Measurements from ENCODE around the gene TRAK1.

The TRAK1 gene

DNA sequence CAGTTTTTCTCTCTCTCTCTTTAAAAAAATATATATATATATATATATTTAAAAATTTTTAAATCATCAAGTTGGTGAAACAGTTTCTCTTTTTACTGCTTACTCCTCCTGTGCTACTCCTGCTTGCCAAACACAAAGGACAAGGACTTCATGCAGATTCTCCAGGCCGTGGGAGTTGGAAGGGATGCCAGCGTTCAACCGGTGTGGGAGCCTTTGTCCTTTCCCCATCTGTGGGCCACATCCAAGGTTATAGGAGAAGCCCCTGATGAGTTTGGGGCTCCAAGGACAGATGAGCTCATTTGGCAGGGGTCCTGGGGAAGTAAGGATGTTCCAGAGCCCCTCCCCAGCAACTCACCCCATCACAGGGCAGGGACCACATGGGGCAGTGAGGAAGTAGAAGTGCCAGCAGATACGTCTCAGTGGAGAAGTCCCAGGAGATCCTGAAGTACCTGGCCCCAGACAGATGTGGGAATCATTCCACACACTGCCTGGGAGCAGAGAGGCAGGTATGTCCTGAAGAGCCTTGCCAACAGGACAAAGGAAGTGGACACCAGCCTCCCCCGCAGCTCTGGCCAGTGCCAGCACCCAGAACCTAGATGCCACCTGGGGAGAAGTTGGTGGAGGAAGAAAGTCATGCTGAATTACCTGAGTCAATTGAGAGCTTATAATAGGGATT is 138.2 kb downstream of the TRAK1 start:
- H3K9ac ChIP-seq (ENCODE audit: low read length) = peak overlapping the region; percentile 83
- H3K4ac ChIP-seq (ENCODE audit: low read depth in 1 of 2, low read length in 2 of 2) = no peak overlapping the region
- no peak overlapping the region for H2AFZ ChIP-seq (ENCODE audit: low read depth, low read length)
- H3K36me3 ChIP-seq (ENCODE audit: control insufficient read depth in 1 of 2, insufficient read depth in 2 of 2, low read depth in 1 of 2, low read length in 2 of 2) = peaks cover 0 to 25% of the 10 kb centered on the region in 2 experiments
- no peak overlapping the region for H2AK5ac ChIP-seq (ENCODE audit: low read length, severe bottlenecking)
- H3K79me1 ChIP-seq (replicated peaks; ENCODE audit: low read length, poor library complexity, severe bottlenecking) = no peaks in the 10 kb centered on the region
- H3K9me3 ChIP-seq (ENCODE audit: control insufficient read depth, low read length) = no peaks in the 10 kb centered on the region
- no peak overlapping the region for H2BK5ac ChIP-seq (ENCODE audit: low read depth, low read length, poor library complexity, severe bottlenecking)
- WGBS = 90% methylated on average over 5 of the region's 5 CpGs
- H3K4me2 ChIP-seq (ENCODE audit: low read length, poor library complexity, severe bottlenecking) = no peak overlapping the region
- no peak overlapping the region for H3K23ac ChIP-seq (ENCODE audit: low read length in 2 of 2)
- H3K14ac ChIP-seq (ENCODE audit: low read length in 2 of 2) = no peak overlapping the region
- H2BK15ac ChIP-seq (ENCODE audit: low read depth, poor library complexity, severe bottlenecking) = no peak overlapping the region
- DNase-seq = no peak
- H3K18ac ChIP-seq (ENCODE audit: low read depth in 1 of 2, low read length in 2 of 2) = no peak overlapping the region
- H4K91ac ChIP-seq (ENCODE audit: low read length) = peak overlapping the region; percentile 52
- no peak overlapping the region for H2BK120ac ChIP-seq (ENCODE audit: low read depth, low read length)
- H4K8ac ChIP-seq (ENCODE audit: low read length) = no peak overlapping the region
- no peak overlapping the region for H2BK12ac ChIP-seq (ENCODE audit: low read length in 2 of 2)
- no peak overlapping the region for H3K27ac ChIP-seq (ENCODE audit: low read length, poor library complexity, severe bottlenecking)
- H3K27me3 ChIP-seq (ENCODE audit: control insufficient read depth in 1 of 2, insufficient read depth in 1 of 2, low read length in 2 of 2) = peaks cover 6 to 10% of the 10 kb centered on the region in 2 experiments
- no peak overlapping the region for H3K4me3 ChIP-seq (ENCODE audit: insufficient read depth in 1 of 2, low read depth in 1 of 2, low read length in 2 of 2)
- peaks cover 3% of the 10 kb centered on the region for H3K4me1 ChIP-seq (ENCODE audit: control insufficient read depth, insufficient read depth, low read depth, low read length)

DNA sequence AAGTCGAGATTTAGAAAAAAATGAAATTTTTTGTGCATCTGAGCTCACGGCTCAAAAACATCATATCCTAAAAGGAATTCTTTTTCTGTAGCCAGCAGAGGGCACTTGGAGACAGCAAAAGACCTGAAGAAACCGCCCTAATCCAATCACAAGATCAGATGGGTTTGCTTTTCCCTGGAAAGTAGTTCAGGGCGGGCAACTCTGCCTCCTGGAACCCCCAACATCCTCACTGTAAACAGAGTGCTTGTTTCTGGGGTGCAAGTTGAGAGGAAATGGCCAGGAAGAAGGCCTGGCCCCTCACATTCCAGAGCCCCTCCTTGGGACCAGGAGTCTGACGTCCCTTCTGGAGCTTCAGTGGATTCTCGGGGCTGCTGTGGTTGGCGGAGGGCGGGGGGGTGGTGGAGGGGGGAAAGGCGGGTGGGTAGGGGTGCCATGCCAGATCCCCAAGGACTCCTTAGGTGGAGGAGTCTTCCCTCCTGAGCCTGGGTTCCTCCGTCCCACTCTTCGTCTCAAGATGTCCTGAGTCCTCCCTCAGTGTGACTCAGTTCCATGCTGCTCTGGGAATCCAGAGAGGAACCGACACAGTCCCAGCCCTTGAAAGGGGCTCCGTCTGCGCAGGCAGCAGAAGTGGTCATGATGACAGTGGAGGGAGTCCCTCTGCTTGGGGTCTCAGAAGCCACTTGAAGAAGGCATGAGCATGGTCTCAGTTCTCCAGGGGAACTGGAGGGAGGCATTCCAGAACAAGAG is 139.0 kb downstream of the TRAK1 start:
- Histone ChIP-seq H3K27me3 (ENCODE audit: control insufficient read depth in 1 of 2, insufficient read depth in 1 of 2, low read length in 2 of 2) (peaks cover 10% of the 10 kb centered on the region in 2 experiments), H3K14ac (ENCODE audit: low read length in 2 of 2) (no peak overlapping the region), H3K4me2 (ENCODE audit: low read length, poor library complexity, severe bottlenecking) (no peak overlapping the region), H3K9ac (ENCODE audit: low read length) (peak overlapping the region; percentile 83), H3K18ac (ENCODE audit: low read depth in 1 of 2, low read length in 2 of 2) (no peak overlapping the region), H2AK5ac (ENCODE audit: low read length, severe bottlenecking) (no peak overlapping the region), H2BK5ac (ENCODE audit: low read depth, low read length, poor library complexity, severe bottlenecking) (no peak overlapping the region), H2AFZ (ENCODE audit: low read depth, low read length) (no peak overlapping the region), H2BK12ac (ENCODE audit: low read length in 2 of 2) (no peak overlapping the region), H3K36me3 (ENCODE audit: control insufficient read depth in 1 of 2, insufficient read depth in 2 of 2, low read depth in 1 of 2, low read length in 2 of 2) (peaks cover 0 to 18% of the 10 kb centered on the region in 2 experiments), H3K4me3 (ENCODE audit: insufficient read depth in 1 of 2, low read depth in 1 of 2, low read length in 2 of 2) (peak overlapping the region in 1 of 2 experiments; percentile 66), H3K4ac (ENCODE audit: low read depth in 1 of 2, low read length in 2 of 2) (no peak overlapping the region), H3K4me1 (ENCODE audit: control insufficient read depth, insufficient read depth, low read depth, low read length) (peaks cover 3% of the 10 kb centered on the region), H4K8ac (ENCODE audit: low read length) (peak overlapping the region; percentile 10), H3K9me3 (ENCODE audit: control insufficient read depth, low read length) (no peaks in the 10 kb centered on the region), H4K91ac (ENCODE audit: low read length) (no peak overlapping the region), H3K27ac (ENCODE audit: low read length, poor library complexity, severe bottlenecking) (no peak overlapping the region), H2BK120ac (ENCODE audit: low read depth, low read length) (no peak overlapping the region), H3K23ac (ENCODE audit: low read length in 2 of 2) (no peak overlapping the region), H2BK15ac (ENCODE audit: low read depth, poor library complexity, severe bottlenecking) (no peak overlapping the region), H3K79me1 (replicated peaks; ENCODE audit: low read length, poor library complexity, severe bottlenecking) (no peaks in the 10 kb centered on the region)
- peak; percentile 57 for DNase-seq
- WGBS = 58% methylated on average over 8 of the region's 14 CpGs

DNA sequence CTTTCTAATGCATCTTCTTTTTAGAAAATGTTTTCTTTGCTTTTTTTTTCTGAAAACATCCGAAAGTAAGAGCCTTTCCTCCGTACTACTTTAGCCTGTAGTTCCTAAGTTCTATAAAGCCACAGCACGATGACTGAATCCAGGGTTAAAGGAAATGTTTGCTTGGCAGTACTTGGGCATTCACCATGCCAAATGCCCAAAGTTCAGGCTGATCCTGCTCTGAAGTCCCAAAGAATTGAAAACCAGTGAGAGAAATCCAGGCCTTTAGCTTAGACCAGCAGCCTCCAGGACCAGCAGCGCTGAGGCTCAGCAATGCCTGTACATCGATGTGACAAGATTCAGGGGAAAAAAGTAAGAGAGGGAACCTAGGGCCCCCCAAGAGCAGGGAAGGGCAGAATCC is 139.7 kb downstream of the TRAK1 start:
- Histone ChIP-seq H4K8ac (ENCODE audit: low read length) (no peak overlapping the region), H3K27me3 (ENCODE audit: control insufficient read depth in 1 of 2, insufficient read depth in 1 of 2, low read length in 2 of 2) (peaks cover 10% of the 10 kb centered on the region in 2 experiments), H3K18ac (ENCODE audit: low read depth in 1 of 2, low read length in 2 of 2) (no peak overlapping the region), H3K4ac (ENCODE audit: low read depth in 1 of 2, low read length in 2 of 2) (no peak overlapping the region), H3K14ac (ENCODE audit: low read length in 2 of 2) (no peak overlapping the region), H2BK5ac (ENCODE audit: low read depth, low read length, poor library complexity, severe bottlenecking) (no peak overlapping the region), H3K23ac (ENCODE audit: low read length in 2 of 2) (no peak overlapping the region), H2BK12ac (ENCODE audit: low read length in 2 of 2) (no peak overlapping the region), H3K4me2 (ENCODE audit: low read length, poor library complexity, severe bottlenecking) (no peak overlapping the region), H3K27ac (ENCODE audit: low read length, poor library complexity, severe bottlenecking) (no peak overlapping the region), H3K79me1 (replicated peaks; ENCODE audit: low read length, poor library complexity, severe bottlenecking) (no peaks in the 10 kb centered on the region), H3K9me3 (ENCODE audit: control insufficient read depth, low read length) (peaks cover 2% of the 10 kb centered on the region), H2AK5ac (ENCODE audit: low read length, severe bottlenecking) (no peak overlapping the region), H2AFZ (ENCODE audit: low read depth, low read length) (no peak overlapping the region), H3K9ac (ENCODE audit: low read length) (no peak overlapping the region), H3K4me1 (ENCODE audit: control insufficient read depth, insufficient read depth, low read depth, low read length) (peaks cover 3% of the 10 kb centered on the region), H3K36me3 (ENCODE audit: control insufficient read depth in 1 of 2, insufficient read depth in 2 of 2, low read depth in 1 of 2, low read length in 2 of 2) (peaks cover 0 to 11% of the 10 kb centered on the region in 2 experiments), H2BK120ac (ENCODE audit: low read depth, low read length) (no peak overlapping the region), H3K4me3 (ENCODE audit: insufficient read depth in 1 of 2, low read depth in 1 of 2, low read length in 2 of 2) (no peak overlapping the region), H4K91ac (ENCODE audit: low read length) (no peak overlapping the region), H2BK15ac (ENCODE audit: low read depth, poor library complexity, severe bottlenecking) (no peak overlapping the region)
- WGBS = 94% methylated on average over 5 of the region's 5 CpGs
- DNase-seq = no peak

DNA sequence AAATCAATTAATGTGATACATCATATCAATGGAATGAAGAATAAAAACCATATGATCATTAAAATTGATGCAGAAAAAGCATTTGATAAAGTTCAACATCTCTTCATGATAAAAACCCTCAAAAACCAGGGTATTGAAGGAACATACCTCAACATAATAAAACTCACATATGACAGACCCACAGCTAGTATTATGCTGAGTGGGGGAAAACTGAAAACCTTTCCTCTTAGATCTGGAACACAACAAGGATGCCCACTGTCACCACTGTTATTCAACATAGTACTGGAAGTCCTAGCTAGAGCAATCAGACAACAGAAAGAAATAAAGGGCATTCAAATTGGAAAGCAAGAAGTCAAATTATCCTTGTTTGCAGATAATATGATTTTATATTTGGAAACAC is 144.4 kb downstream of the TRAK1 start:
- Histone ChIP-seq H2AK5ac (ENCODE audit: low read length, severe bottlenecking) (no peak overlapping the region), H2BK12ac (ENCODE audit: low read length in 2 of 2) (no peak overlapping the region), H2BK5ac (ENCODE audit: low read depth, low read length, poor library complexity, severe bottlenecking) (no peak overlapping the region), H4K91ac (ENCODE audit: low read length) (no peak overlapping the region), H3K9me3 (ENCODE audit: control insufficient read depth, low read length) (peaks cover 11% of the 10 kb centered on the region), H3K4ac (ENCODE audit: low read depth in 1 of 2, low read length in 2 of 2) (no peak overlapping the region), H3K23ac (ENCODE audit: low read length in 2 of 2) (no peak overlapping the region), H2BK15ac (ENCODE audit: low read depth, poor library complexity, severe bottlenecking) (no peak overlapping the region), H3K14ac (ENCODE audit: low read length in 2 of 2) (no peak overlapping the region), H3K4me1 (ENCODE audit: control insufficient read depth, insufficient read depth, low read depth, low read length) (no peaks in the 10 kb centered on the region), H2AFZ (ENCODE audit: low read depth, low read length) (no peak overlapping the region), H3K4me2 (ENCODE audit: low read length, poor library complexity, severe bottlenecking) (no peak overlapping the region), H4K8ac (ENCODE audit: low read length) (no peak overlapping the region), H2BK120ac (ENCODE audit: low read depth, low read length) (no peak overlapping the region), H3K18ac (ENCODE audit: low read depth in 1 of 2, low read length in 2 of 2) (no peak overlapping the region), H3K27ac (ENCODE audit: low read length, poor library complexity, severe bottlenecking) (no peak overlapping the region), H3K27me3 (ENCODE audit: control insufficient read depth in 1 of 2, insufficient read depth in 1 of 2, low read length in 2 of 2) (peaks cover 10% of the 10 kb centered on the region in 2 experiments), H3K79me1 (replicated peaks; ENCODE audit: low read length, poor library complexity, severe bottlenecking) (no peaks in the 10 kb centered on the region), H3K36me3 (ENCODE audit: control insufficient read depth in 1 of 2, insufficient read depth in 2 of 2, low read depth in 1 of 2, low read length in 2 of 2) (no peaks in the 10 kb centered on the region), H3K9ac (ENCODE audit: low read length) (no peak overlapping the region), H3K4me3 (ENCODE audit: insufficient read depth in 1 of 2, low read depth in 1 of 2, low read length in 2 of 2) (no peak overlapping the region)
- no peak for DNase-seq
